ENCODE data around the gene KIF17. TPM values are rescaled to one million over a fixed set of nuclear protein-coding genes. Genes with fewer than 3 reads are reported as not detected.

Gene KIF17
- total RNA-seq, 4 donors from 2014 or later: 0.27 to 21.1 (median 0.79) TPM; not detected in 1

DNA sequence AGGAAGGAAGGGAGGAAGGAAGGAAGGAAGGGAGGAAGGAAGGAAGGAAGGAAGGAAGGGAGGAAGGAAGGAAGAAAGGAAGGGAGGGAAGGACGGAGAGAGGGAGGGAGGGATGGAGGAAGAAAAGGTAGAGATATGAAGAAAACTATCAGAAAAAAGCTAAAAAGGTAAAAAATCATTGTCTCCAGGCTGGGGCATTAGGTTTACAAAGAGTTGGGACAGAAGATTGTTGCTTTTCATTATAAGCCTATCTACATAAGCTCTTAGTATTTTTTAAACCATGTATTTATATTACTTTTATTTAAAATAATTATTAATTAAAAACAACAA lies 91.7 kb downstream of the KIF17 start:
- WGBS, 2 donors (ENCODE audit: low coverage in 1 of 2): 75 to 89% methylated on average over 1 of the region's 1 CpG
- in situ Hi-C loops (cut with MboI; ENCODE audit: low pct_ligation_motif_present in 1 of 4, low pct_unique_long_range_greater_than_20kb in 1 of 4, low sequenced_read_pairs in 3 of 4): no loop called here
- H3K4me3 ChIP-seq: no peak overlapping the region

DNA sequence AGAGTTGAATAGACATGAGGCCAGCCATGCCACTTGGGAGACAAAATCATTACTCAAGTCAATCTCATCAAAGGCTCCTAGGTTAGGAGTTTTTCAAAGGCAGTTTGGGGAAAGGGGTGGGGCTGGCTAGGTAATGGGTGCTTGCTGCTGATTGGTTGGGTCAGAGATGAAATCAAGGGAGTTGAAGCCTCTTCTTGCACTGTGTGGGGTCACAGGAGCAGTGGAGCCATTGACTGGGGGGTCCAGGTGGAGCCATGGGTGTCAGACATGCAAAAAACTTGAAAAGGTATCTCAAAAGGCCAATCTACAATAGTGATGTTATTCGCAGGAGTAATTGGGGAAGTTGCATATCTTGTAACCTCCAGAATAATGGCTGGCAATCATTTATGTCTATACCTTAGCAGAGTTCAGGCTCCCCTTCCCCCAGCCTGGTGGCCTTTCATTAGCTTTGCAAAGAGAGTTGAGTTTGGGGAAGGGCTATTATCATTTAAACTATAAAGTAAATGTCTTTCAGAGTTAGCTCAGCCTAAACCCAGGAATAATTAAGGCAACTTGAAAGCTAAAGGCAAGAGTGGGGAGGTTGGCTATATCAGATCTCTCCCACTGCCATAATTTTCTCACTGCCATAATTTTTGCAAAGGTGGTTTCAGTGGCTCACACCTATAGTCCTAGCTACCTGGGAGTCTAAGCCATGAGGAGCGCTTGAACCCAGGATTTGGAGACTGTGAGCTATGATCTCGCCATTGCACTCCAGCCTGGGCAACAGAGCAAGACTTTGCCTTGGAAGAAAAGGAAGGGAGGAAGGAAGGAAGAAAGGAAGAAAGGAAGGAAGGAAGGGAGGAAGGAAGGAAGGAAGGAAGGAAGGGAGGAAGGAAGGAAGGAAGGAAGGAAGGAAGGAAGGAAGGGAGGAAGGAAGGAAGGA lies 92.4 kb downstream of the KIF17 start:
- no peak for DNase-seq
- H3K36me3 ChIP-seq: no peaks in the 10 kb centered on the region
- H3K4me3 ChIP-seq: no peak overlapping the region
- H3K4me1 ChIP-seq: no peaks in the 10 kb centered on the region
- H3K9me3 ChIP-seq: no peaks in the 10 kb centered on the region
- H3K27me3 ChIP-seq: peaks cover 5% of the 10 kb centered on the region
- no peak overlapping the region for H3K27ac ChIP-seq
- TF ChIP-seq EP300 (IDR thresholded peaks at IDR 0.05; ENCODE audit: low read depth) (no peak), POLR2AphosphoS5 (IDR thresholded peaks at IDR 0.05) (no peak), POLR2A (IDR thresholded peaks at IDR 0.05) (no peak)
- TF ChIP-seq, protein P1, sequence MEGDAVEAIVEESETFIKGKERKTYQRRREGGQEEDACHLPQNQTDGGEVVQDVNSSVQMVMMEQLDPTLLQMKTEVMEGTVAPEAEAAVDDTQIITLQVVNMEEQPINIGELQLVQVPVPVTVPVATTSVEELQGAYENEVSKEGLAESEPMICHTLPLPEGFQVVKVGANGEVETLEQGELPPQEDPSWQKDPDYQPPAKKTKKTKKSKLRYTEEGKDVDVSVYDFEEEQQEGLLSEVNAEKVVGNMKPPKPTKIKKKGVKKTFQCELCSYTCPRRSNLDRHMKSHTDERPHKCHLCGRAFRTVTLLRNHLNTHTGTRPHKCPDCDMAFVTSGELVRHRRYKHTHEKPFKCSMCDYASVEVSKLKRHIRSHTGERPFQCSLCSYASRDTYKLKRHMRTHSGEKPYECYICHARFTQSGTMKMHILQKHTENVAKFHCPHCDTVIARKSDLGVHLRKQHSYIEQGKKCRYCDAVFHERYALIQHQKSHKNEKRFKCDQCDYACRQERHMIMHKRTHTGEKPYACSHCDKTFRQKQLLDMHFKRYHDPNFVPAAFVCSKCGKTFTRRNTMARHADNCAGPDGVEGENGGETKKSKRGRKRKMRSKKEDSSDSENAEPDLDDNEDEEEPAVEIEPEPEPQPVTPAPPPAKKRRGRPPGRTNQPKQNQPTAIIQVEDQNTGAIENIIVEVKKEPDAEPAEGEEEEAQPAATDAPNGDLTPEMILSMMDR (IDR thresholded peaks at IDR 0.05): no peak
- WGBS, 2 donors (ENCODE audit: low coverage in 1 of 2): 87% methylated on average over 3 of the region's 3 CpGs; no CpG with 5 or more reads in 1 of the 2 donors
- intact Hi-C loops (cut with DNase I; ENCODE audit: low total_unique reads) (no loop called here), in situ Hi-C loops (cut with MboI; ENCODE audit: low pct_ligation_motif_present in 1 of 4, low pct_unique_long_range_greater_than_20kb in 1 of 4, low sequenced_read_pairs in 3 of 4) (no loop called here)

More for the DNA sequence above, 91.7 kb downstream of the KIF17 start:
- no peak for DNase-seq
- no peaks in the 10 kb centered on the region for H3K9me3 ChIP-seq
- H3K36me3 ChIP-seq: no peaks in the 10 kb centered on the region
- intact Hi-C loops (cut with DNase I; ENCODE audit: low total_unique reads): no loop called here
- no peak overlapping the region for H3K27ac ChIP-seq
- peaks cover 5% of the 10 kb centered on the region for H3K27me3 ChIP-seq
- H3K4me1 ChIP-seq: no peaks in the 10 kb centered on the region
- no peak for TF ChIP-seq EP300 (IDR thresholded peaks at IDR 0.05; ENCODE audit: low read depth)
- TF ChIP-seq POLR2AphosphoS5 (IDR thresholded peaks at IDR 0.05): no peak
- no peak for TF ChIP-seq POLR2A (IDR thresholded peaks at IDR 0.05)
- TF ChIP-seq, protein P1 (IDR thresholded peaks at IDR 0.05): no peak

DNA sequence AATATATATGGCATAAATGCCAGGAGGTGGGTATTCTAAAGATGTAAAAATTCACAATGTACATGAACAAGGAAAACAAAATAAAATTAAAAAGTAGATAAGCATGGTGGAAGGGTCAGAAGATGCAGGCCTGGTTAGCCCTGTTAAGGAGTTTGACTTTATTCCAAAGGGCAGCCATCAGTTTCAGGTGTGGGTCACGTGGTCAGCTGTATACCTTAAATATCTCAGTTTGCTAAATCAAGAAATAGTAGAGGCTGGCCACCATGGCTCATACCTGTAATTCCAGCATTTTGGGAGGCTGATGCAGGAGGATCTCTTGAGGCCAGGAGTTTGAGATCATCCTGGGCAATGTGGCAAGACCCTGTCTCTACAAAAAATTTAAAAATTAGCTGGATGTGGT lies 93.1 kb downstream of the KIF17 start:
- peaks cover 5% of the 10 kb centered on the region for H3K27me3 ChIP-seq
- no peak for DNase-seq
- in situ Hi-C loops (cut with MboI; ENCODE audit: low pct_ligation_motif_present in 1 of 4, low pct_unique_long_range_greater_than_20kb in 1 of 4, low sequenced_read_pairs in 3 of 4): no loop called here
- intact Hi-C loops (cut with DNase I; ENCODE audit: low total_unique reads): no loop called here
- H3K9me3 ChIP-seq: no peaks in the 10 kb centered on the region
- WGBS, 2 donors (ENCODE audit: low coverage in 1 of 2): 70 to 100% methylated on average over 1 of the region's 1 CpG
- H3K27ac ChIP-seq: no peak overlapping the region
- H3K4me3 ChIP-seq: no peak overlapping the region
- TF ChIP-seq EP300 (IDR thresholded peaks at IDR 0.05; ENCODE audit: low read depth) (no peak), POLR2A (IDR thresholded peaks at IDR 0.05) (no peak), POLR2AphosphoS5 (IDR thresholded peaks at IDR 0.05) (no peak)
- TF ChIP-seq, protein P1 (IDR thresholded peaks at IDR 0.05): no peak
- H3K36me3 ChIP-seq: no peaks in the 10 kb centered on the region
- H3K4me1 ChIP-seq: no peaks in the 10 kb centered on the region

DNA sequence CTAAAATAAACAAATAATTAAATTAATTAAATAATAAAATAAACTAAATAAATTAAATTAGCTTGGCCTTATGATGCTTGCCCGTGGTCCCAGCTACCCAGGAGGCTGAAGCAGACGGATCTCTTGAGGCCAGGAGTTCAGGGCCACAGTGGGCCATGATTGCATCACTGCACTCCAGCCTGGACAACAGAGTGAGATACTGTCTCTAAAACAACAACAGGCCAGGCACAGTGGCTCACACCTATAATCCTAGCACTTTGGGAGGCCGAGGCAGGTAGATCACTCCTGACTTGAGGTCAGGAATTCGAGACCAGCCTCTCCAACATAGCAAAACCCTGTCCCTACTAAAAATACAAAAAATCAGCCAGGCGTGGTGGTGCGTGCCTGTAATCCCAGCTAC lies 96.8 kb downstream of the KIF17 start:
- WGBS, 2 donors (ENCODE audit: low coverage in 1 of 2): 77 to 82% methylated on average over 4 to 6 of the region's 6 CpGs
- DNase-seq: no peak
- Histone ChIP-seq H3K27ac (no peak overlapping the region), H3K4me1 (peaks cover 0 to 4% (median 0%) of the 10 kb centered on the region in 4 donors), H3K9me3 (no peaks in the 10 kb centered on the region), H3K27me3 (no peaks in the 10 kb centered on the region), H3K4me3 (no peak overlapping the region), H3K36me3 (no peaks in the 10 kb centered on the region)
- intact Hi-C loops (cut with DNase I; ENCODE audit: low total_unique reads): no loop called here
- in situ Hi-C loops (cut with MboI; ENCODE audit: low pct_ligation_motif_present in 1 of 4, low pct_unique_long_range_greater_than_20kb in 1 of 4, low sequenced_read_pairs in 3 of 4): no loop called here
- TF ChIP-seq, protein P1 (IDR thresholded peaks at IDR 0.05): no peak
- no peak for TF ChIP-seq POLR2AphosphoS5 (IDR thresholded peaks at IDR 0.05)
- no peak for TF ChIP-seq EP300 (IDR thresholded peaks at IDR 0.05; ENCODE audit: low read depth)
- no peak for TF ChIP-seq POLR2A (IDR thresholded peaks at IDR 0.05)
